ENCODE data around the gene TRIO.

Gene TRIO

DNA sequence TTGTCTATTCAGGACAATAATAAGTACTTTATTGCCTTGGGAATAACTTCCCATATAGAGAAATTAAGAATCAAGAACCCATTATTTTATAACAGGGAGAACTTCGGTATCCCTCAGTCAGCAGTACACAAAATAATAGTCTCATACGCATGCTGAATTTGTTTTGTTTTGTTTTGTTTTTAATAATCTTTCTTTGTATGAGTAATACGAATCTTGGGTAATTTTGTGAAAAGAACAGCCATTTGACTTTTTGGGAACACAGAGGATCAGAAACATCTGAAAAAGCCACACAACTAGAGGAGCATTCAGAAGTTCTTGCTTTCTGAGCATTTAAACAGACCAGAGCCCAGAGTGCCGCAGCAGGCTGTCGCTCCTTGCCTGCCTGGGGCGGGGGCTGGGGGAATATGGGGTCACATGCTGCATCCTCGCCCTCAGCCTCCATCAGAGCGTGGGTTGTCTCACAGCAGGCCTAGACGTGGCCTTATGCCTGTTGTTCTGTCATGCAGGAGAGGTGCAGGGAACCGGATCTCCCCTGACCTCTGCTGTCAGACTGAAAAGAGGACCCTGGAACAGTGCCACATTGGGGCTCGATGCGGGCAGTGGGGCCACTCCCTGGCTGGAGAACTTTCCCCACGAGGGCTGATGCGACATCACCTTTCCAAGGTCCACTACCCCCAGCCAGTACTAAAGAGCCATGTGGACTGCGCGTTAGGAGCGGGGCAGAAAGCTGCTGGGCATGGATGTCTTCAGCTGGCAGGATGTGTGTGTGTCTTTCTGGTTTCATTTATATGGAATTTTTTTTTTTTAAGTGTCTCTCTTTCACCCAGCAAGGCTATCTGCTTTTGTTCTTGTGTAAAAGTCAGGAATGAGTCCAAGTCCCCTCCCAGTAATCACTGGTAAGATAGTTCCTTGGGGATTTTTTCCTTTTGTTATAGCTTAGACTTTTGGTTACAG is 305.1 kb downstream of the TRIO start:
- DNase-seq: no peak

DNA sequence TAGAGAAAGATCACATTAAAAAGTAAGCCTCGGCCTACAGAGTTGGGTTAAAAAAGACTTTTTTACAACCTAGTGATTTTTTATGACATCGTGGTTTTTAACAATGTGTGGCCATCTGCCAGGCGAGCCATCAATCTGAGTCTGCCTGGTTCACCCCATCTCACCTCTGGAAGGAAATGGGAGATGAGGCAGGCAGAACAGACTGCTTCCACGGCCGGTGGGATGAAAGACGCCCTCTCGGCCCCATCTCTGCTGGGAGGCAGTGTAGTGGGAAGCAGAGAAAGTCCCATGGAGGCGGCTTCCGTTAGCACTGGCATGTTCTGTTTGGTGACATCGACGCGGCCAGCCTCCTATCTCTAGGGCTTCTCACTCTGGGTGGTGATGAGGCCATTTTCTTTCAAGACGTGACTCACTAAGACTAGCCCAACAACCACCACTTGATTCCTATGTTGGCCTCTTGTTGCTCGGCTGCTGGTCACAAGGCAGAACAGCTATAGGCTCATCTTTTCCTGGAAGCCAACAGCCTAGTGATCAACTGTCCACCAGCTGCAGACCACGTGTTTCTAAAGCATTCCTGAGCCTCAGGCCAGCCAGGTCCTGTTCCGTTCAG is 306.0 kb downstream of the TRIO start:
- no peak for DNase-seq

DNA sequence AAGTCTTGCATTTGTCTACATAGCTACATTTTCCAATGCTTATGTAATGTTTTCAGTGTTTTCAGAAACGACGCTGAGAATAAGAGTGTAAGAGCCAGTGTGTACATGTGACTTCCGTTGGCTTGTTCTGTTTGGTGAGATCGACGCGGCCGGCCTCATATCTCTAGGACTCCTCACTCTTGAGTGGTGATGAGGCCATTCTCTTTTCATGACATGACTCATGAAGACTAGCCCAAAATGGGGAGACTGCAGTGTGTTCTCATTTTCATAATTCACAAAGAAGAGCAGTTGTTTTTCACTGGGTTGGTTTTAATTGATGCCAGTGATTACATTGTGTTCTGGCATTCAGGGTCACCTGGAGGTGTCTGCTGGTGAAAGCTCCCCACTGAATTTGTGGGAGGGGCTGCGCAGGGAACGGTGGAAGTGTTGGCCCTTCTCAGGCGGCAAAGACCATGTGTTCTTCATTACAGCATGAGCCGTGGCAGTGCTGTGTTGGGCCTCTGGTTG is 306.9 kb downstream of the TRIO start:
- DNase-seq: no peak

DNA sequence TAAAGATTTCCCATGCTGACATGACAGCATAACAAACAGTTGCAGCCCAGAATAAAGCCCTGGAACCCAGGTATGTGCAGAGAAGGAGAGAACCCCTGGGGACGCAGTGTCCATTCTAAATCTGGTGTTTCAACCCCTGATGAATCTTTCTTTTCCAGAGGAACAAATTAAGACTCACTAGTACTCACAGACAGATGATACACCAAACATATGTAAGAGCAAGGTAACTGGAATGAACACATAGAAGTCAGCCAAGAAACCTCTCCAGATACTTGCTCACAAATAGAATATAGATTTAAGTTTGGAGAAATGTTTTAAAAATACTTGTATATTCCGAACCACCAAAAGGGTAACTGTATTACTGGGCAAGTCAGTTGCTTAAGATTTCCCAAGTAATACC is 307.6 kb downstream of the TRIO start:
- no peak for DNase-seq

DNA sequence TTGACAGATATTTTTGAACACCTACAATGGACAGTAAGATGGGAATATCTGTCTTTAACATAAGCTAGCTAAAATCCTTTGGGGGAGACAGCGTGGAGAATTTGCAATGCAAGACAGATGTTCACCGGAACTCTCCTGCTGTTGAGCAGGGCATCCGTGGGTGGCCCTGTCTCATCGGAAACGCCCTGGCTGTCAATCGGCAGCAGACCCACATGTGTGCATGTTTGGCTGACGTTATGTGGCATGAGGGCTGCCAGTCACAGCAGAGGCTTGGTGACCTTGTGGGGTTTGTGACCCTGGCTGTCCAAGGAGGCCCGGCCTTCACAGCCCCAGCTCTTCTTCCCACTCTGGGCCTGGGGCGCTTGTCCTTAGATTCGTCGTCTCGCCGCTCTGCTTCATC is 308.7 kb downstream of the TRIO start:
- no peak for DNase-seq

DNA sequence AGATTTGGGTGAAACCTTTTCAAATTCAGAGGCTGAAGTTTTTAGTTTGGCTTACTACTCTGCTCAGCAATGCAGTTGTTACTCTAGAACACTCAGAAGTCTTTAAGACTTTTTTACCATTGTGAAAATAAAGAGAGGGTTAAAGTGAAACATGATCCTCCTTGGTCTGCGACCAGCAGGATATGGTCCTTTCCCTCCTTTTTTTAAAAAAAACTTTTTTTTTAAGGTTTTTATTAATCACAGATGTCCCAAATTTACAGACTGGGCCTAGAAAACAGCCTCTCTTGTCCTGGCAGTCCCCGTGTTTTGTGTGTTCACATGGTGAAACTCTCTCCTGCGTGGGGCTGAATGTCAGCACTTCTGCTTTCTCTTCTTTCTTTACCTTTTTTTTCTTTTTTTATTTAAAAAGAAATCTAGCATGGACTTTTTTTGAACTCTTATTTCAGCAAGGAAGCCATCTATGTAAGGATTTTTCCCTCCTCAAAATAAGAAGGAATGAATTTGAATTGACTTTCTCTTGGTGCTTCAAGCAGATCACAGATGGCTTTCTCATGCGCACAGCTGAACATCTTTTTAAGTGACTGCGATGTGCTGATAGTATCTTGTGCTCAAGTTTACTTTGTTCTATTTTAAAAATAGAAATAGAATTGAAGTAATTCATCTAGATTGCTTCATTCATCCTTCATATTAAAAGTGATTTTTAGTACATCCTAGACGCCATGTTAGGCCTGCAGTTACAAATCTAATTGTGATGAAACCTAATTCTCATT is 309.7 kb downstream of the TRIO start:
- DNase-seq: no peak

DNA sequence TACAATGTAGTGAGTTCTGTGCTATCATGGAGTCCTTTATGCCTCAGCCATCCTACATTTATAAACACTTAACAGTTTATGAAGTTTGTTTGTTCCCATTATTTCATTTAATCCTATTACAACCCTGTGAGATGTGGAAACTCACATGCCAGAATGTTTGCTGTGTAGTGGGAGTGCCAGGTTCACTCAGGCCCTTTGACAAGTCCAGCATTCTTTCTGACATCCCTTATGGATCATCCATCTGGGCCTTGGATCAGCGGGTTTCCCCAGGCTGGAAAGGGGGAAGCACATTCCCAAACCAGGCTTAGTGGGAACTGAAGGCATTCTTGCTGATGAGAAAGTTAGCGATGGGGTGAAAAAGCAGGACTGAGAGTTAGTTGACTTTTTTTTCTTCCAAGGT is 310.3 kb downstream of the TRIO start:
- no peak for DNase-seq

DNA sequence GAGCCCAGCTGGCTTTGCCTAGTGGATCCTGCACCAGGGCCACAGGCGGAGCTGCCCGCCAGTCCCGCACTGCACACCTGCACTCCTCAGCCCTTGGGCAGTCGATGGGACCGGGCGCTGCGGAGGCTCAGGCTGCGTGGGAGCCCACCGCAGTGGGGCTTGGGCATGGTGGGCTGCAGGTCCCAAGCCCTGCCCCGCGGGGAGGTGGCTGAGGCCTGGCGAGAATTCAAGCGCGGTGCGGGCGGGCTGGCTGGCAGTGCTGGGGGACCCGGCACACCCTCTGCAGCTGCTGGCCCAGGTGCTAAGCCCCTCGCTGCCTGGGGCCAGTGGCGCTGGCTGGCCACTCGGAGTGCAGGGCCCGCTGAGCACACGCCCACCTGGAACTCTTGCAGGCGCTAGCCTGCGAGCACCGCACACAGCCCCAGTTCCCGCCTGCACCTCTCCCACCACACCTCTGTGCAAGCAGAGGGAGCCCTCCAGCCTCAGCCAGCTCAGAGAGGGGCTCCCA is 312.7 kb downstream of the TRIO start:
- DNase-seq: no peak

DNA sequence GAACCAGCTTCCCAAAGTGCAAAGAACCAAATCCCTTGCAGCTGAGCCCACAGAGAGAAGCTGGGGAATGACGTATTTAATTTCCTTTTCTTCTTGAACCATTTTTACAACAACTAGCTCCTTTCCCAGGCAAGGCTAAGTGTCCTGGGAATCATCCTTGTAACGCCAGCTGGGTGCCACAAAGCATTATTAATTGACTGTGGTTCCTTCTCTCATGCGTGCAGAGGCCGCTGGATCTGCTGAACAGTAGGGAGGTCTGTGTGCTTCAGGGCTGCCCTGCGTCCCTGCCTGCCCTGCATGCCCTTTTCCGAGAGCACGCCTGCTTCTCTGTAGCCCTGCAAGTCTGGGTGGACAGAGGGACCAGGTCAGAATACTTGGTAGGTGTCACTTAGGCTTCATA is 314.3 kb downstream of the TRIO start:
- DNase-seq: no peak

DNA sequence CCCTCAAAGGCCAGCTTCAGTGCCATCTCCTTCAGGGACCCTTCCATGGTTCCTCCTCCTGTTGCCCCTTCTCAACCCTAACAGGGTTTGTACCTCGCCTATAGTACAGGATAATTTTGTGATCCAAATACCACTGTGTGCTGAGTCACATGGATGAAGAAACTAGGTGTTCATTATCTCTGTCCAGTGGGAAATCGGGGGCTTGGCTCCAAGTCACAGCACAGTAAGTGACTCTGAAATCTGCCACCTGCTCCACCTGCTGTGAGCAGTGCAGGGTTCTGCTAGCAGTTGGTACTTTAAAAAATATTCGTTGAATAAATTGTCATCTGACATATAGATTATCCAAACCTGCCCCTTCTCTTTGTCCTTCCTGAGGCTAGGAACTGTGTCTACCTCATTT is 315.3 kb downstream of the TRIO start:
- DNase-seq: no peak

DNA sequence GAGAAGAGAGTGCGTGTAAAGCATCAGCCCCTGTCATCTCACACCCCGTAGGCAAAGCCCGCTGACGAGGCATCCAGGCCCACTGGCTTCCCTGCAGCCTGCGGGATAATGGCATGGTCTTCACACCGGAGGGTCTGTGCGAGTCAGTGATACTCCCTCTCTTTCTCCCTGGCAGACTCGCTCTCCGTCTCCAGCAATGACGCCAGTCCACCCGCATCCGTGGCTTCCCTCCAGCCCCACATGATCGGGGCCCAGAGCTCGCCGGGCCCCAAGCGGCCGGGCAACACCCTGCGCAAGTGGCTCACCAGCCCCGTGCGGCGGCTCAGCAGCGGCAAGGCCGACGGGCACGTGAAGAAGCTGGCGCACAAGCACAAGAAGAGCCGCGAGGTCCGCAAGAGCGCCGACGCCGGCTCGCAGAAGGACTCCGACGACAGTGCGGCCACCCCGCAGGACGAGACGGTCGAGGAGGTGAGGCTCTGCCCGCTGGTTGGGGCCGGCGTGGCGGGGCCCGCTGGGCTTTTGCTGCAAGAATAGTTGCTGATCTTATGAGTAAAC is 317.8 kb downstream of the TRIO start:
- no peak for DNase-seq

DNA sequence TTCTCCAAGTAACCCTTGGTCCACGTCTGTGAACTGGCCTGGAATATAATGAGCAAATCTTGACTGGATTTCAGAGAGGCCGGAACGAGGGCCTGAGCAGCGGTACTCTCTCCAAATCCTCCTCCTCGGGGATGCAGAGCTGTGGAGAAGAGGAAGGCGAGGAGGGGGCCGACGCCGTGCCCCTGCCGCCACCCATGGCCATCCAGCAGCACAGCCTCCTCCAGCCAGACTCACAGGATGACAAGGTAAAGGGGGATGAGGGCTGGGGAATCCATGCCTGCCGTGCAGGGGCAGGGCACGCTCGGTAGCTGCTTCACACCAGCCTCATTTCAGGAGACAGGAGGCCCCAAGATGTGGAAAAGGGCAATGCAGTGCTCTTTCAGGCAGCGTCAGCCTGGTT is 319.5 kb downstream of the TRIO start:
- DNase-seq: no peak

DNA sequence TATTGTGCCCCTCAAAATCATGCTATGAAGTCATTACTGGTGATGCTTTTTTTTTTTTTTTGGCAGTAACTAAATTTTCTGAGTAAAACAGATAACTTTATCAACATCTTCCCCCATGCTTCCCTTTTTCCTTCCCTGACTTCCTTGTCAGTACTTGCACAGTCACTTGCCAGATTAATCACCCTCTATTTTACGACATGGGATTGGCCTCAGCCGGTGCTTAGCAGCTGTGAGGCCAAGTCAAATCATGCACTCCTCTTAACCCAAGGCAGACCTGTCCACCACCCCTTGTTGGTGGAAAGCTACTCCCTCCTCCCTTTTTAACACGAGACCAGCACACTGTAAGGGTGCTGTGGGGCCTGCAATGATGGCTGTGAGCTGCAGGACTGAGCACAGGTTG is 320.5 kb downstream of the TRIO start:
- DNase-seq: no peak

DNA sequence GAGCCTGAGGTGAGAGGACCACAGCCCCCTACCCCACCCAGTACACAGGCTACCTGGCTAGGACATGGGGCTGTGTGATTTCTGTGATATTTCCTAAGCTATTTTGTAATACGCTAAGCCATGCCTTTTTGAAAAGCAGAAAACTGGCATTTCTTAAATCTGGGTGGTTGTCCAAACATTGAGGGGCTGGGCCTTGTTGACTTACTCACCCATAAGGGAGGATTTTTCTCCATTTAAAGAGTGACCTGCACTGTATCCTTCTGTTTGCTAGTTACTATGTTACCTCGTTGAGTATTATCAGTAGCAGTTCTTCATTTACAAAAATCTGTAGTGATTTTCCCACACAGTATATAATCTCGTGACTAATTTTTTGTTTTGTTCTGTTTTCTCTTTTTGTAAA is 321.0 kb downstream of the TRIO start:
- DNase-seq: no peak

DNA sequence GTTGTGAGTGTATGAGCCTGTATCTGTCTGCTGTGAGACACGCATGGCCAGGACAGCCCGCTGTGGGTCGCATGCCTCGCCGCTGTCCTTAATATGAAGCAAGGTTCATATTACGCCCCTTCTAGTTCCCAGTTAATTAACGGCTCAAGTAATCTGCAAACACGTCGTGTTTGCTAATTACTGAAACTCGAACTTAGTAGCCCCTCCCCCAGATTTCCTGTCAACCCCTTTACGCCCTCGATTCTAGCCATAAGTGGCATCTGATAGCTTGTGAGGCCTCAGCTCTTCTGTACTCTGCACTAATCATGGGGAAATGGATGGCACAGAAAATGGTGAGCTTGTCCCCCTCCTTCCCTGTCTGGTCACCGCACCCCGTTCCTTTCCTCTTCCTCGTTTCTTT is 321.5 kb downstream of the TRIO start:
- DNase-seq: peak; percentile 58

DNA sequence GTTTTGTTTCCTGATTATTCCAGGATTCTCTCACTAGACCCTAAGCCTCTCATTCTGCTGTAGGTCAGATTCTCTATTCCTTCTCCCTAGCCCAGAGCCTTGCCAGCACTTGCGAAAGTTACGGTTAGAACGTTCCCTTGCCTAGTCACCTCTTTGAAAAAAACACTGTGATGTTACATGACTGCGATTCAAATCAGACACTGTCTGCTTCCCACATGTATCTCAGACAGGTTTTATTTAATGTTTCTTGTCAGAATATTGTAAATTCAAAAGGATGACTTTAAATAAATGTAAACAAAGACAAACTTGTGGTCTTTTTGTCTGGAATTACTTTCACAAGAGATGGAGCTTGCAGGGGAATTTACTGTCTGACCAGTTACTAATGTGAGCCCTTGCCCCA is 322.0 kb downstream of the TRIO start:
- no peak for DNase-seq

DNA sequence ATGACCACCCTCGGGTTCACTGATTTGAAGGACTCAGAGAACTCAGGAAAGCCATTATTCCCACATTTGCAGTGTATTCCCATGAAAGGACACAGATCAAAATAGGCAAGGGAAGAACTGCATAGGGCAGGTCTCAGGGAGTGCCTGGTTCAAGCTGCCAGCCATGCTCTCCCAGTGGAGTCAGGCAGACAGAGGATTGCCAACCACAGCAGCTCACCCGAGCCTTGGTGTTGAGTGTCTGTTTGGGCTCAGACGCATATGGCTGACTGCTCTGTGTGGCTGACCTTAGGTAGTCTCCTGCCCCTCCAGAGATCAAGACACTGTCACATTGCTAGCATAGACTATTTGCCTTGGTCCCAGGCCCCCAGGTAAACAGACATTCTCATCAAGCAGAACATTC is 322.6 kb downstream of the TRIO start:
- no peak for DNase-seq

DNA sequence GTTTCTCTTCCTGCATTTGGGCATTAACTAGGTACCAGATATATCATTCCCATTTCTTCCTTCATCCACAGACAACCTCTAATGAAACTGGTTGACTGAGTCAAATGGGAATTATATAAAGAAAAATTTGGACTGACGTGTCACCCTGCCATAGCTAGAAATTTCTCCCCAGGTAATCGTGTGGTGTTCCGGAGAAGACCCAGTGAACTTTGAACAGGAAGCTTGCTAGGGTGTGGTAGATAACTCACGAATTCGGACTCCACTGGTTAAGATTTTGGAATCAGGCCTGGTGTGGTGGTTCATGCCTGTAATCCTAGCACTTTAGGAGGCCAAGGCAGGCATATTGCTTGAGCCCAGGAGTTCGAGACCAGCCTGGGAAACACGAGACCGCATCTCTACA is 324.1 kb downstream of the TRIO start:
- no peak for DNase-seq

DNA sequence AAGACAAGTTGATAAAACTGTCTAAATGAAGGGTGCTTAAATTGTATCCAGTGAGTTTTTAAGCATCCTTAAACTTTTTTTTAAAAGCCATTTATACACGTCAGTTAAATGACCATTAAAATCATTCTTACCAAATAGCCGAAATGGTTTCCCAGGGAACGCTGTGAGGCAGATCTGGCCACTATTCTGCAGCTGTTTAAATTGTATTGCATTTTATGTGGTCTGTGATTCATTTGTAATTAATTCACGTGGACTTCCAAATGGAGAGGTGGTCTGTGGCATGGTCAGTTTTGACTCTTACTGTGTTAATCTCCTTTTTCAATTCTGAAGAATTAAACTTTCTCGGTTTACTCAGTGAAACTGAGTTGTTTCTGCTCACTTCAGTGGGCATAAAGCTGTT is 324.7 kb downstream of the TRIO start:
- no peak for DNase-seq

DNA sequence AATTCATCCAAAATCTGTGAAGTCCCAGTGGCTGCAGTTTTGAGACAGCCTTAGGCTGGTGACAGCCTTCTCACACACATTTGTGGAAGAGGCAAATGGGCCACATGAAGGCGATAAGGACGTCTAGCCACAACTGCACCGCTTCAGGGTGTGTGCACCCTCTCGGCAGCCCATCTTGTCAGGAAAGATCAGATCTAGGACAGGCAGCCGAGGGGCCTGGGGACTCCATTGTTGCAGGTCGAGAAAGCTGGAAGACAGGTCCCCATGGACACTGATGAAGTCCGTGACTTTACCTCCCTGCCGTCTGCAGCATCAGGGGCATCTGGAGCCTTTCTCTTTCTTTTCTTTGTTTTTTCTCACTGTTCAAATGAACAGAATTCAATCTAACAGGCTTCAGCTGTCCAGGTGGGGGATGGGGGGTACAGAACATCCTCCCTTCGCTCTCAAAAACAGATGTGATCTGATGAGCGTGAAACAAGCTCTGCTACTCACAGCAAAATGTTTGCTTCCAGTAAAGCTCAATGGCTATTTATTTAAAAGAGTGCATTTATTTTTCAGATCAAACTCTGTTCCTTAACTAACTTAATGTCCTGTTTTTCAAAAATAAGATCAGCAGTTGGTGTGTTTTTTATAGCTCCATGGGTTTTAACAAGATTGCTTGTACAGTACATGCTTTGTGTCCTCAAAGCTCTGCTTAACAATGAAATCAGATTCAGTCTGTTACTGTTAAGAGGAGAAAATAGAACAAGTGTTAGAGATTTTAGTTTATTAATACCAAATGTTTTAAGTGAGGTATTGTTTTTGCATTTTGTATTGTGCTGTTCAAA is 326.6 kb downstream of the TRIO start:
- DNase-seq: no peak

DNA sequence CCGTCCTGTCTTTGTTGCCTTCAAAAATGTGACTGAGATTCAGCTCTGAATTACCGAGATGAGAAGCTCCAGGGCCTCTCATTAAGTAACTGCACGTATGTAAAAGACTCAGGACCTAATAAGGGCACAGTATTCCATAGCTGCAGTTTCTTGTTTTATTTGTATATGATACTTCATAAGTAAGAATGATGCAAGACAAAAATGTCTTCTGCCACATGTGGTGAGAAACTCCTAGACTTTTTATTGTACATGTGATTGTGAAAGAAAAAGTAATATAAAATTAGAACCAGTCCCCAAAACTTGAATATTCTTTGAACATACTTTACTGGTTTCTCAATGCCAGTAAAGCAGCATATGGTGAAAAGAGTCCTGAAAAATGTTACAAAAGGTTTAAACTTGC is 328.4 kb downstream of the TRIO start:
- DNase-seq: no peak

DNA sequence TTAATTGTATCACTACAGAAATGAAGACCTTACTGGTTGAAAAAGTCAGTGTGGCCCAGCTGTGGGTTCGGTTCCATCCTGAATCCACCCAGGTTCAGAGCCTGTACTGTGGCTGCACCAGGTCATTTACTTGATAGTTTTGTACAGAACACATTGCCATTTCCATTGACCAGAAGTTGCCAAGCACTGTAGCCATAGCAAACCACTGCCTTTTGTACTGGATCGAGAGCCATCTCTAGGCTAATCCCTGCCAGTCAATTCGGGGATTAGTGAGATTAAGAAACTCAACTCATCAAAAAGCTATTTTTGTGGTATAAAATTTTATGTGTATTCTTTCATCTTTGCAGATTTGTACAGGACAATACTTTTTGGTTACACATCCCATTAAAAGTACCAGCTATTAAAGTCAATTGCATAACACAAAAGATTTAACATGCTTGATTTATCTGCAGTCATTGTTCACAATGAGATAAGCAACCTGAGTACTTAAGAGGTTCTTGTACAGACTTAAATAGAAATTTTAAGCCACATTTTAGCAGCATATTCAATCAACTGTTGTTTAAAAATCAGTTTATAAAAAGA is 329.9 kb downstream of the TRIO start:
- no peak for DNase-seq

Data from NCI-H1436 (cell line).